ENCODE results near the gene MAP4.
"Not testable (repeated sequence)": the region's sequence is repeated elsewhere in the genome, so short reads cannot be mapped to it uniquely, and the experiment has no call there.

MAP4 gene

DNA sequence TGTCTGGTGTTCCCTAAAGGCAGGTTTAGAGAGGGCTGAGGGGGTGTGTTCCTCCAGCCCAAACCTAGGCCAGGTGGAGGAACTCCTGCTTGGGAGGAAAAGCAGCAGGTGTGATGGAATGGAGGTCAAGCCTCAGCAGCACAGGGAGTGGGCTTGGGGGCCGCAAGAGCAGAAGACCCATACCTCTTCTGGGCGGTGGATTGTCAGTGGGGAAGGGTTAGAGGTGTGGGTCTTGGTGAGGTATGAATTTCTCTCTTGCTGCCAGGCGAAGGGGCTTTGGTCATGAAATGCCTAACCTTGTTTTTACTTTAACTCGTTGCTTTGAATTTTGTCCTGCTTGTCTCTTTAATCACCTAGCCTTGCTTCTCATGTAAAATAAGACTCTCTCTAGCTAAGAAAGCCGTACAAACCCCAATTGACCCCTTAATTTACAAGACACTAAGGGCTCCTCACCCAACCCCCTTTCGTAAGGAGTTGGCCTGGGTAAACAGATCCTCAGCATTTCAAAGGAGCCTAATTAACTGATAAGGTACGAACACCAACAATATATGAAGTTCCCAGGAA is 174.3 kb downstream of the MAP4 start (continued):
- TF ChIP-seq, protein P1, sequence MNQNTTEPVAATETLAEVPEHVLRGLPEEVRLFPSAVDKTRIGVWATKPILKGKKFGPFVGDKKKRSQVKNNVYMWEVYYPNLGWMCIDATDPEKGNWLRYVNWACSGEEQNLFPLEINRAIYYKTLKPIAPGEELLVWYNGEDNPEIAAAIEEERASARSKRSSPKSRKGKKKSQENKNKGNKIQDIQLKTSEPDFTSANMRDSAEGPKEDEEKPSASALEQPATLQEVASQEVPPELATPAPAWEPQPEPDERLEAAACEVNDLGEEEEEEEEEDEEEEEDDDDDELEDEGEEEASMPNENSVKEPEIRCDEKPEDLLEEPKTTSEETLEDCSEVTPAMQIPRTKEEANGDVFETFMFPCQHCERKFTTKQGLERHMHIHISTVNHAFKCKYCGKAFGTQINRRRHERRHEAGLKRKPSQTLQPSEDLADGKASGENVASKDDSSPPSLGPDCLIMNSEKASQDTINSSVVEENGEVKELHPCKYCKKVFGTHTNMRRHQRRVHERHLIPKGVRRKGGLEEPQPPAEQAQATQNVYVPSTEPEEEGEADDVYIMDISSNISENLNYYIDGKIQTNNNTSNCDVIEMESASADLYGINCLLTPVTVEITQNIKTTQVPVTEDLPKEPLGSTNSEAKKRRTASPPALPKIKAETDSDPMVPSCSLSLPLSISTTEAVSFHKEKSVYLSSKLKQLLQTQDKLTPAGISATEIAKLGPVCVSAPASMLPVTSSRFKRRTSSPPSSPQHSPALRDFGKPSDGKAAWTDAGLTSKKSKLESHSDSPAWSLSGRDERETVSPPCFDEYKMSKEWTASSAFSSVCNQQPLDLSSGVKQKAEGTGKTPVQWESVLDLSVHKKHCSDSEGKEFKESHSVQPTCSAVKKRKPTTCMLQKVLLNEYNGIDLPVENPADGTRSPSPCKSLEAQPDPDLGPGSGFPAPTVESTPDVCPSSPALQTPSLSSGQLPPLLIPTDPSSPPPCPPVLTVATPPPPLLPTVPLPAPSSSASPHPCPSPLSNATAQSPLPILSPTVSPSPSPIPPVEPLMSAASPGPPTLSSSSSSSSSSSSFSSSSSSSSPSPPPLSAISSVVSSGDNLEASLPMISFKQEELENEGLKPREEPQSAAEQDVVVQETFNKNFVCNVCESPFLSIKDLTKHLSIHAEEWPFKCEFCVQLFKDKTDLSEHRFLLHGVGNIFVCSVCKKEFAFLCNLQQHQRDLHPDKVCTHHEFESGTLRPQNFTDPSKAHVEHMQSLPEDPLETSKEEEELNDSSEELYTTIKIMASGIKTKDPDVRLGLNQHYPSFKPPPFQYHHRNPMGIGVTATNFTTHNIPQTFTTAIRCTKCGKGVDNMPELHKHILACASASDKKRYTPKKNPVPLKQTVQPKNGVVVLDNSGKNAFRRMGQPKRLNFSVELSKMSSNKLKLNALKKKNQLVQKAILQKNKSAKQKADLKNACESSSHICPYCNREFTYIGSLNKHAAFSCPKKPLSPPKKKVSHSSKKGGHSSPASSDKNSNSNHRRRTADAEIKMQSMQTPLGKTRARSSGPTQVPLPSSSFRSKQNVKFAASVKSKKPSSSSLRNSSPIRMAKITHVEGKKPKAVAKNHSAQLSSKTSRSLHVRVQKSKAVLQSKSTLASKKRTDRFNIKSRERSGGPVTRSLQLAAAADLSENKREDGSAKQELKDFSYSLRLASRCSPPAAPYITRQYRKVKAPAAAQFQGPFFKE (tag by site-specific recombination; IDR thresholded peaks at IDR 0.05; ENCODE audit: borderline replicate concordance): no peak
- TF ChIP-seq SCRT2 (tag by site-specific recombination; IDR thresholded peaks at IDR 0.05): no peak
- no peak for TF ChIP-seq ZNF510 (tag by site-specific recombination; IDR thresholded peaks at IDR 0.05; ENCODE audit: insufficient replicate concordance)
- TF ChIP-seq, protein P2, sequence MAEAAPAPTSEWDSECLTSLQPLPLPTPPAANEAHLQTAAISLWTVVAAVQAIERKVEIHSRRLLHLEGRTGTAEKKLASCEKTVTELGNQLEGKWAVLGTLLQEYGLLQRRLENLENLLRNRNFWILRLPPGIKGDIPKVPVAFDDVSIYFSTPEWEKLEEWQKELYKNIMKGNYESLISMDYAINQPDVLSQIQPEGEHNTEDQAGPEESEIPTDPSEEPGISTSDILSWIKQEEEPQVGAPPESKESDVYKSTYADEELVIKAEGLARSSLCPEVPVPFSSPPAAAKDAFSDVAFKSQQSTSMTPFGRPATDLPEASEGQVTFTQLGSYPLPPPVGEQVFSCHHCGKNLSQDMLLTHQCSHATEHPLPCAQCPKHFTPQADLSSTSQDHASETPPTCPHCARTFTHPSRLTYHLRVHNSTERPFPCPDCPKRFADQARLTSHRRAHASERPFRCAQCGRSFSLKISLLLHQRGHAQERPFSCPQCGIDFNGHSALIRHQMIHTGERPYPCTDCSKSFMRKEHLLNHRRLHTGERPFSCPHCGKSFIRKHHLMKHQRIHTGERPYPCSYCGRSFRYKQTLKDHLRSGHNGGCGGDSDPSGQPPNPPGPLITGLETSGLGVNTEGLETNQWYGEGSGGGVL (tag by site-specific recombination; IDR thresholded peaks at IDR 0.05): no peak
- TF ChIP-seq ZNF473 (tag by site-specific recombination; IDR thresholded peaks at IDR 0.05): no peak

DNA sequence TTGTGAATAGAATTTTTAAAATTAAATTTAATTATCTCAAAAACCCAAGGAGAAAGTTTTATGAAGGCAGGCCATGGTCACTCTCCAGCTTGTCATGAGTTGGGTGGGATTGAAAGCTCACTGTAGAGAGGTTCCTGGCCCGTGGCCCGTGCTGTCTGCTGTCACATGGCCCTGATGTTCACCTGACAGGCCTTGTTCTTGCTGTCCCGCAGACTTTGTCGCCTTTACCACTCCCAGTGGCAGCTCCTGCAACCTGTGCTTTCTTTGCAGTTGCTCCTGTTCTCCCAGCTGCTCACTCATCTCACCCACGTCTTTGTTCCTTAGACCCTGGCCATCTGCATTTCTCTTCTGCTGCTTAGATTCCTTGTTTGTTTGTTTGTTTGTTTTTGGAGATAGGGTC is 177.7 kb downstream of the MAP4 start:
- POLR2A ChIA-PET: interaction anchor here (0.7 to 1.5 kb wide), 3 partner anchors 11 to 313 kb away, joined by 5 to 11 read pairs (median 5); no protein-coding TSS in a partner anchor

DNA sequence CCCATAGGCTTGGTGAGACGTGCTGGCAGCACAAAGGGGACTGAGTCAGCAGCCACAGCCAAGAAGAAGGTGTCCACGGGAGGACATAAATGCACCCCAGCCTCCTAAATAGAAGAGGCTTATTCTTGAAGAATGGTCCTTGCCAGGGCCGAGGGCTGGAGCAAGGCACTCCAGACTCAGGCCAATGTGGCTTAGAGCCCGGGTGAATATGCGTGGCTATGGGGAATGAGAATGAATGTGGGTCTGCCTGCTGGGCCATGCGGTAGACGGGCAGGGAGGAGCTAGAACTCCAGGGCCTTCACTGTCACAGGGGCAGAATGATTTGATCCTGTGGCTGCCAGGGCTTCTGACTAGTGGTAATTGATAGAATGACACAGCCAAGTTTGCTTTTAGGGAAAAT is 179.2 kb downstream of the MAP4 start:
- ChIA-PET POLR2A (interaction anchor here (1.0 to 1.5 kb wide), 2 partner anchors 12 to 321 kb away, joined by 3 to 11 read pairs; no protein-coding TSS in a partner anchor), CTCF (interaction anchor here (0.5 to 4.1 kb wide), 20 partner anchors 12 to 869 kb away, joined by 3 to 37 read pairs (median 4); no protein-coding TSS in a partner anchor)
- Histone ChIP-seq H3K27ac (ENCODE audit: extremely low read depth, low read depth, low read length) (no peak overlapping the region), H3K4me3 (ENCODE audit: low read depth, low read length) (no peak overlapping the region), H3K9me3 (ENCODE audit: control insufficient read depth, insufficient read depth, low read depth, low read length) (no peaks in the 10 kb centered on the region), H3K4me1 (ENCODE audit: control insufficient read depth, insufficient read depth, low read length) (no peaks in the 10 kb centered on the region), H3K36me3 (ENCODE audit: control insufficient read depth in 2 of 2, insufficient read depth in 1 of 2, low read length in 2 of 2) (peaks cover 26 to 93% of the 10 kb centered on the region in 2 experiments)
- no peak for TF ChIP-seq ZNF473 (tag by site-specific recombination; IDR thresholded peaks at IDR 0.05)
- no peak for TF ChIP-seq BCL11A (tag by site-specific recombination; IDR thresholded peaks at IDR 0.05; ENCODE audit: low read depth)
- TF ChIP-seq ZNF426 (tag by site-specific recombination; IDR thresholded peaks at IDR 0.05): no peak
- no peak for TF ChIP-seq ZNF629 (tag by site-specific recombination; IDR thresholded peaks at IDR 0.05)

More for the DNA sequence above, 177.7 kb downstream of the MAP4 start:
- Histone ChIP-seq H3K9me3 (ENCODE audit: control insufficient read depth, insufficient read depth, low read depth, low read length) (no peaks in the 10 kb centered on the region), H3K4me3 (ENCODE audit: low read depth, low read length) (no peak overlapping the region), H3K4me1 (ENCODE audit: control insufficient read depth, insufficient read depth, low read length) (no peaks in the 10 kb centered on the region), H3K36me3 (ENCODE audit: control insufficient read depth in 2 of 2, insufficient read depth in 1 of 2, low read length in 2 of 2) (peaks cover 17 to 93% of the 10 kb centered on the region in 2 experiments), H3K27ac (ENCODE audit: extremely low read depth, low read depth, low read length) (no peak overlapping the region)
- CTCF ChIA-PET: interaction anchor here (0.6 to 4.1 kb wide), 10 partner anchors 12 to 320 kb away, joined by 3 to 37 read pairs (median 6); no protein-coding TSS in a partner anchor
- TF ChIP-seq, protein P3, sequence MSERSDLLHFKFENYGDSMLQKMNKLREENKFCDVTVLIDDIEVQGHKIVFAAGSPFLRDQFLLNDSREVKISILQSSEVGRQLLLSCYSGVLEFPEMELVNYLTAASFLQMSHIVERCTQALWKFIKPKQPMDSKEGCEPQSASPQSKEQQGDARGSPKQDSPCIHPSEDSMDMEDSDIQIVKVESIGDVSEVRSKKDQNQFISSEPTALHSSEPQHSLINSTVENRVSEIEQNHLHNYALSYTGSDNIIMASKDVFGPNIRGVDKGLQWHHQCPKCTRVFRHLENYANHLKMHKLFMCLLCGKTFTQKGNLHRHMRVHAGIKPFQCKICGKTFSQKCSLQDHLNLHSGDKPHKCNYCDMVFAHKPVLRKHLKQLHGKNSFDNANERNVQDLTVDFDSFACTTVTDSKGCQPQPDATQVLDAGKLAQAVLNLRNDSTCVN (tag by site-specific recombination; optimal IDR thresholded peaks at IDR 0.05): peak; percentile 9
- no peak for TF ChIP-seq ZNF157 (tag by site-specific recombination; IDR thresholded peaks at IDR 0.05)

DNA sequence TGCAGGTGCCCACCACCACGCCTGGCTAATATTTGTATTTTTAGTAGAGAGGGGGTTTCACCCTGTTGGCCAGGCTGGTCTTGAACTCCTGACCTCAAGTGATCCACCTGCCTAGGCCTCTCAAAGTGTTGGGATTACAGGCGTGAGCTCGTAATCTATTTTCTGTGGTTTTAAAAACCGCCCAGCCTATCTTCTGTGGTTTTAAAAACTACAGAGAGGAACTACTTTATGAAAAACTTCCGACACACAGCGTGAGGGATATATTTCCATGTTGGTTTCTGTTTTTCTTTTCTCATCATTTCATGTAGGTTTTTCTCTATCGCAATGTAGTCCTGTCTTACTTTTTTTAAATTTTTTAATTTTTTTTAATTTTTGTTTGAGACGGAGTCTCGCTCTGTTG is 186.7 kb downstream of the MAP4 start:
- H3K27ac ChIP-seq (ENCODE audit: extremely low read depth, low read depth, low read length); H3K4me3 ChIP-seq (ENCODE audit: low read depth, low read length); H3K9me3 ChIP-seq (ENCODE audit: control insufficient read depth, insufficient read depth, low read depth, low read length); POLR2A ChIA-PET; H3K4me1 ChIP-seq (ENCODE audit: control insufficient read depth, insufficient read depth, low read length); CTCF ChIA-PET: not testable (repeated sequence)
- H3K36me3 ChIP-seq (ENCODE audit: control insufficient read depth in 2 of 2, insufficient read depth in 1 of 2, low read length in 2 of 2): peaks cover 46 to 80% of the 10 kb centered on the region in 2 experiments

Data from HEK293 (cell line).